ENCODE measurements around the gene SEMA3C.

SEMA3C gene

DNA sequence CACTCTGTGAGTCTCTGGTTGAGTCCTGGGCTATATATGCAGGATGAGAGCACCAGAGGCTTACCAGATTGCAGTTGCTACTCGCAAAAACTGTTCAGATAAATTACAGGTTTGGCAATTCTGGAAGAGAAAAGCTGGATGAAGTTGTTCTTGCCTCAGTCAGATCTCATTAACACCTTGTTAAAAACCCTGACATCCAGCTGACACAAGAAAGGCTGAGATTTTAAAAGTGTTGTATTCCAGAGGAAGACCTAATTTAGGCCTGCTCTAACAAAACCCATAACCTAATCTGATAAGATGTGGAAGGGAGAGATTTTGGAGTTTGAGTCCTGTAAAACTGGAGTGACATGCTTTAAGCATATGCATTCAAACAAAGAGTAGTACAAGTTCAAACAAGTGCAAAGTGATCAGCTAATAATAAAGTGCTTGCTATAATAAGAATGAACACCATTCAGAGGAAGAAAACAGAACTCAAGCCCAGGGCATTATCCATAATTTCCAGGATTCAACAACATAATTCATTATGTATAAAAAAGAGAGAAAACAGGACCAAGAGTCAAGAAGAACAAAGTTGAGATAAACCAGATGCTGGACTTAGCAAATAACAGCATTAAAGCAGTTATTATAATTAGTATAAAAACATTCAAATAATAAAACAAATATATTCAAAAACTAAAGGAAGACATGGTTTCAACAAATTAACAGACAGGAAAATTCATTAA is 144.9 kb downstream of the SEMA3C start:
- DNase-seq = no peak

DNA sequence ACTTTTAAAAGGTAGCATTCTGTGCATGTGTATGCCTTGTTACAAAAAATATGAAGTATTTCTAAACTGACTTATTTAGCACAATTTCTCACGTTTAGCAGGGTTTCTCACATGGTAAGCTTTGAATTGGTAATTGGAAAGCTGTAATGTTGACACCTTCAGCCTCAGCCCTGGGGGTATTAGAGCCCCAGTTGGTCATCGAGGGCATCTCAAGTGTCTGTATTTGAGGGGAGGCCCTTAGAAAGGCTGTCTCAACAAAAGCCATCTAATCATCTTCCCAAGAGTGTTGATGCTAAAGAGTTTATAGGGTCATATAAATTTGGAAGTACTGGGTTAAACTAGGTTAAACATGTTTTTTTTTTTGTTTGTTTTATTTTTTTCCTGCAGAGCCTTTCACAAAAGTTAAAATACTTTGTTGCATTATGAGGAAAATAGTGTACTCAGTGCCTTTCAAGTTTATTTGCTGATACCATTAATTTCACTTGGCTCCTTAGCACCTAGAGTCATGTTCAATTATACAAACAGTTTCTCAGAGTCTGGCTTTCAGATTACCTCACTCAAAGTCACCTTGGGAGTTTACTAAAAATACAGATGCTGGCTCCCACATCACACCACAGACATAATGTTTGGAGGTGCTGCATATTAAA is 146.4 kb downstream of the SEMA3C start:
- no peak for DNase-seq

DNA sequence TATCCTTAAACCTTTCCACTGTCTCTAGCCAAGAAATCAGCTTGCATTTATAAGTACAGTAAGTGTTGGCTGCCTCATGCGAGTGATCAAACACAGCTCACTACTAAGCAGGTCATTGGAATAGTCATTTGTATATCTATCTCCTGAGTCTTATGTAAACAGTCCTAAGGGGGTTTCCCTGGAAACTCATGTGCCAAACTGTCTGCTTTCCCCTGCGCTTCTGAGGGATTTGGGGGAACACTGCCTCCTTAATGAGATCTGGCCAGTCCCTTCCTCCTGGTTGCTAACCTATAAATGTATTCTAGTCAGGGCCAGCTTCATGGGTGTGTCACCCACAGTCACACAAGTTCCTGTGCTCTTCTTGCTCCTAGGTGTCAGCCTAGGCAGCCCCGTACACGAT is 147.3 kb downstream of the SEMA3C start:
- no peak for DNase-seq

DNA sequence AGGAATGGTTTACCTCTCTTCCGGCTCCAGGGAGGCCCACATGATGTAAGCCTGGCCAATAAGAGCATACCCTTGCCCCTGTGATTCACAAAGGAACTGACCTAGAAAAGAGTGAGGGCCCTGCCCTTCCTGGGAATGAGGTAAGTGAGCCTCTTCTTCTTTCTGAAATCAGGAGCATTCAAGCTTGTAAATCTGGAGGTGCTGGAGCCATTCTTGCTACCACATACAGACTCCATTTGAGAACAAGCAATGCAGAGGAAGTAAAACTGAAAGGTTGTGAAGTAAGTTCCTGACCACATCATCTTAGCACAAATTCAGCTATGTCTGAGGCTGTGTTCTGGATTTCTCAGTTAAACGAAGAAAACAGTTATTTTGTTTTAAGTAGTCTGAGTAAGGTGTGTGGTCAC is 148.2 kb downstream of the SEMA3C start:
- DNase-seq = no peak

DNA sequence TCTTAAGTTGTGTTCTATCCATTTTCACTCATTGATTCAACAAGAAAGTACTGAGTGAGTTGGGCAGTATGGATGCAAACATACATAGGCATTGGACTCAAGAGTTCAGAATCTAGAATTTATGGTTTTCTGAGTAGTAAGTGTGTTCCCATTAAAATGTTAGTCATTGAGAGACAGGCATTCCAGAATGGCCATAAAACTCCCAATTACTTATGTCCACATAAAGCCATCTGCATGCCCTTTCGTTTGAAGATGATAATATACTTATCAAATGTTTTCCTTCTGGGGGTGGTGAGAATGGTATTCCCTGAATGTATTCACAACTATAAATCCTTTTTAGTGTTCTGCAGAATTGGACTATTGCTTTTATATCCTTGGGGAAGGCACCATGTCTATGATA is 148.8 kb downstream of the SEMA3C start:
- no peak for DNase-seq

DNA sequence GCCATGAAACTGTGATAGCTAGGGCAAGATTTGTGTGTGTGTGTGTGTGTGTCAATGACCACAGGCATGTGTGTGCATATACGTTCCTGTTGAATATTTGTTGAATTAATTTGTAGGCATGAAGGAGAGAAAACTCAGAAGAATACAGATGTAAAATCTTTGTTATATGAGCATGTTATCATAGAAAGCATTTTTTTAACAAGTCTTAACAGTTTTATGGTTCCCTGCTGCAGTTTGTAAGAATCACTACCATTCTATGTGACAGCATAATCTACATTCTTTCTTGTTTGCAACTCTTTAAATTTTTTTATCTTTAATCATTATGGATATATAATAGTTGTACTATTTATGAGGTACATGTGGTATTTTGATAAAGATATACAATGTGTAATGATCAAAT is 150.1 kb downstream of the SEMA3C start:
- DNase-seq = no peak

DNA sequence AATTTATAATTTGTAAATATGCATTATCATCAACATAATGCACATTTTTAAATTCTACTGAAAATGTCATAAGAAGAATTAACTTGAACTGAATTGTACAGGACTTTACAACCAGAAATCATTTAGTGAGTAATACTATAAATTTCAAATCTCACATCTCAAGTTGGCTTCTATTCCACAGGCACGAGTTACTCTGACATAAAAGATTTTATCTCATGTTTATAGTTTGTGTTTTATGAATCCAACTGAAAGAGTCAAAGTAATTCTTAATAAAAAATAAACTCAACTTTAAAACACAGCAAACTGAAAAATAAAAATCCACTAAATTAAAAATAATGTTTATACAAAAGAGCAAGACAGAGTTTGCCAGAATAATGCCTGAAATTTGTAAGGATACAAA is 151.2 kb downstream of the SEMA3C start:
- no peak for DNase-seq

DNA sequence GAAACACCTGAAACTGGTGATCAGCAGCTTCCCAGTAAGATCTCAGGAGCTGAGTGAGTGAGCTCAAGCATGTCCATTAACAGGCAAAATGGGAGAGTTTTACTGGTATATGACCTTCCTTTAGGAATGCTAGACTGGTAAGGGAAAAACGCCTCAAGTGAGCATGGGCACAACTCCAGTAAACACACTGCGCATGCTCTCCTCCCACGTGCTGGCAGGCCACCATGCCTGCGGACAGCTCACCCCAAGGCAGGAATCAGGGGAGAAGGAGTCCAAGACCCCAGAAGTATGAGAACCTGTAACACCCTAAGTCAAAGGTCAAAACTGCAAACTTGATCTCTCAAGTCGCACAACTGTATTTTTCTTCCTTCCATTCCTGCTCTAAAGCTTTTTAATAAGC is 152.1 kb downstream of the SEMA3C start:
- no peak for DNase-seq

DNA sequence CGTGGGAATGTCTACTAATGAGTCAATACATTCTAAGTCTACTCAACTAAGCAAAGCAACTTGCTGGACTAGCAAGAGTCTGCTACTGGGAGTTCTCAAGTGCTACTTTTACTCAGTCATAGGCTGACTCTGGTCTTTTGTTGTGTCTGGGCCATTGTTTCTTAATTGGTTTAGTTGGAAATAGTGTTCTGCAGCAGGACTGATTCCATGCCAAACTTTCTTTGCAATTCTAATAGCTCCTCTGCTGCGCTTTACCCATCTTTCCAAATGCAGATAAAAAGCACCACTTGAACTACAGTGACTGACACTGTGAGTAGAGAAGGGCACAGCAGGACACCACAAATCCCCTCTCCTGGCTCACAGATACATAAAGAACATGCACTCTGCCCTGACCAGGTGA is 154.7 kb downstream of the SEMA3C start:
- DNase-seq = no peak

DNA sequence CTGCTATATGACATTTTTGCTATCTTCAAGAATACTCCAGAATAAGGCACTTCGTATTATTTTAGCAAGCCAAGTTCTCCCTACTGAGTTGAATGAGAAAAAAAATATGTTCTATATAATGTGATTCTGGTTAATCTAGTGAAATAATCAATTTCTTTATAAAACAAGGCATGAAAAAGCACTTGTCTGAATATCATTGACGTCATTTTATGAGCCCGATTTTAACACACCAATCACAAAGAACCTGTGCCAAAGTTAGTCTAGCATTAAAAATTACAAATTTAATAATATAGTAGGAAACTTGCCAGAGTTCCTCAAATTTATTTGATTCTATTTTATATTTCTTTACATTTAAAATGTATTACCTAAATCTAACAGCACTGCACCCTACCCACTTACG is 155.1 kb downstream of the SEMA3C start:
- DNase-seq = no peak

DNA sequence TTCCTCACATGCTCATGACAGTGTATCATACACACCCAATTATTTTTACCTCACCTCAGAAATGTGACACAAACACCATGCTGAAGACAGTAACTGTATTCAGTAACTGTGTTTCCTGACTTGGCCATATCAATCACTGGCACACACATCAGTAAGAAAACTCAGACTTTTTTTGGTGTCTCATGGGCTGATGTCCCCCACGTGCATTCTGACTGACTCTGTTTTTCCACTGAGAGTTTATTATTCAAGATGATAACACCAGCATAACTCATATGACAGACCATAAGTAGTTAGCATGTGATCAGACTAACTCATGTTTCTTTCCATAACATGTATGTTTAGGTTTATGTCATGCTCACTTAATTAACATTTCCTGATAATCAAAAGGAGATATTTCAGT is 155.6 kb downstream of the SEMA3C start:
- DNase-seq = no peak

DNA sequence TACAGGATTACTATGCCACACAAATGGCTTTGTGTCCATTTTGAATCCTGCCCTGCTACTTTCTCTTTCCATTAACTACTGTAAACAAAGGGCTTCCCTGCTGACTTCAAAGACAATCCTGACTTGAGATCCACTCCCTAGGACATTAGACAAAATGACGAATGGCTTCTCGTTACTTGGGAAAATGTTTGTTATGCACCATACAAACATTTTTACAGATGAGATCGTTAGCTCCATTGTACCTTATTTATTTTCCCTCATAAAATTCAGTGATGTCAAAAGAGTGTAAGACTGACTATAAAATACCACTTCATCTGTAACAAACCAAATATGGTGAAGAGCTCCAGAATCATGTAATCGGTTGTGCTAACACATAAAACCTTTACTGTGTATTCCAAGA is 158.6 kb downstream of the SEMA3C start:
- no peak for DNase-seq

DNA sequence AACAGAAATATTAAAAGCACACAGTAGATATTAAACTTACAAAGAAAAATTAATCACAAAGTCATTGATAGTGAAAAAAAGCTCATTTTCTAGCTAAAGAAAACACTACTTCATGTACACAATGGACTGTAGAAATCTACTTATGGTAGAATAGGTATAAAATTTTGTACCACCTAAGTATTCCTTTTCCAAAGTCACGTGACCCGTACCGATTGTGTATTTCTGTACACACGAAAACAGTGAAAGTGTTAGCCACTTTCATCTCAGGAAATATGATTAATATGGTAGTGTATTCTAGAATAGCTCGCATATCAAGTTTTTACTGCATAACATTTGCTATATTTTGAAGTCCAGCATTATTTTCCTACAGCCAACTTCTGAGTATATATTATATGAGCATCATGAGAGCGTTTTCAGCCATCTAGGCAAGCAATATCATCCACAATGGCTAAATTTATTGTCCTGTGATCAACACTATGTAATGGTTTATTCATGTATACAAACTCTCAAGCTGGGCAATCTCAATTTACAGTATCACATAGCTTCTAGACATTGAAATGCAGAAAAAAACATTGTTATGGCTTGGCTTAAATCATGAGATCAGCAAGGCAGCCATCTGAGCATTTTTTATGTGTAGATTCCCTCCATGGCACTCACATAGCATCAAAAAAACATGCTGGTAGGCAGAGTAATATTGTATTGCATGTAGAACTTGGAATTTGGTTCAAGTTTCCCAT is 165.7 kb downstream of the SEMA3C start:
- DNase-seq = no peak

DNA sequence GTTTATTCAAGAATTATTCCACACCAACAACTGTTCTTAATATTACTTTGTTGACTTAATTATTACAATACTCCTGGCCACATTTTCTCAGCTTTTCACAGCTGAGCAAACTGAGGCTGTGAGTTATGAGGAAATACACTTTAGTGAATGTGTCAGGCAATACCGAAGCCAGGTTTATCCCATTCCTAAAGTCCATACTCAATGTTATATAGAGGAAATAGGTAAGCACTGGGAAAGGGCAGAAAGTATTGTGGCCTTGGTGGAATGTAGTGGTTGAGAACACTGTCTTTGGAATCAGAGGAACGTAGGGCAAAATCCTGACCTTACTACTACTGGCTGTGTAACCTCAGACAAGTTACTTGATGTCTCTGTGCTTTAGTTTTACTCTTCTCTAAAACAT is 169.6 kb downstream of the SEMA3C start:
- no peak for DNase-seq

DNA sequence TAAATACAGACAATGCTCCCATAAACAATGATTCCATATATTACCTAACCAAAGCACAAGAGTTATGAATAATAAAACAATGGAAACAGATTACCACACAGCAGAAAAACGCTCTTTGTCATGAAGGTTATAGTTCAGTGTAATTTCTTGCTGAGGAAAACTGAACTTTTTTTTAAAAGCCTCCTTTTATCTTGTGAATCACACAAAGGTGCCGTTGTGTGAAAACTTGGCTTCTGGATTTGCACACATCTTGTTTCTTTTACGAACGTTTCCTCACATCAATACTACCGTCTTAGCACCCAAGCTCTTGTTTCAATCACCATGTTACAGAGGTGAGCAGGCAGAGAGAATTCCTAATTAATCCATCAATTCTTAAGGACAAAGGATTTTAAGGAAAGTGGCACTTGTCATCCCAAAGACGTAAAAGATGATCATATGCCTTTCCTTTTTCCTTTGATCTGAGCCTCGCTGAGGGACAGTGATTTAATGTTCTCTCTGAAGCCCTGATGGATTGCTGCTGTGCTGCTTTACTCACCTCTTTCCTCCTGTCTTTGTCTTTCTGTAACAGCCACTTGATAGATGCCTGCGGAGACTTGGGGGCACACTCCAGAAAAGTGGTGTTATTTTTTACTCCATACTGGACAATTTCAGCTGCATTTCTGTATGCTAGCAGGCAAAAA is 170.3 kb downstream of the SEMA3C start:
- no peak for DNase-seq

DNA sequence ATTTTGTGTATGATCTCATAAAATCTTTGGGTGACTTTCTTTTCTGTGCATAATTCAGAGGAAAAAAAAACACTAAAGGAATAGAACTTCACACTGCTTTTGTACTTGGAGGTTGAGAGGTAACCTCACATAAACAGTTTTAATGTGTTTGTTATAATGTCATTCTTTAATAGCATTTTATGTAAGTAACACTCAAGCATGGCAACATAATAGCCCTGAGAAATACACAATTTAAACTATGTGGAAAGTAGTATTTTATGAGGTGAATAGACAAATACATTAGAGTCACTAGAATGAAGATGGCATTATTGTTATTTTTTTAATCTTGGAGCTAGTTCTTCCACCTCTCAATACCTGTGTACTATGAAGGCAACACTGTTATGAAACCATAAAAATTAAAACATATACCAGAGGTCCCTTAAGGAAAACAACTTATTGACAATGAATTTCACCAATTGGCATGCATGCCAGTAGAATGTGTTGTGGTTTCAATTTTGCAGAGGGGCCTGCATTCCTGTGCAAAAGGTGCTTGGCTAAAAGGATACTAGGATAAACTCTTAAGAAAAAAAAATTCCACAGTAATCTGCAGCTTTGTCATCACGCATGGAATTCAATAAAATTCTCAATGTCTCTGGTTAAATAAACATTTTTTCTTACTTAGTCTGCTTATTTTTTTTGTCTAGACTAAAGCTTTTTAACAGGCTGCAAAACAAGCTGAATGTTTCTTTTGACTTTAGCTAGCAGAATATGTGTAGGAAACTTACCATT is 177.9 kb downstream of the SEMA3C start:
- no peak for DNase-seq

DNA sequence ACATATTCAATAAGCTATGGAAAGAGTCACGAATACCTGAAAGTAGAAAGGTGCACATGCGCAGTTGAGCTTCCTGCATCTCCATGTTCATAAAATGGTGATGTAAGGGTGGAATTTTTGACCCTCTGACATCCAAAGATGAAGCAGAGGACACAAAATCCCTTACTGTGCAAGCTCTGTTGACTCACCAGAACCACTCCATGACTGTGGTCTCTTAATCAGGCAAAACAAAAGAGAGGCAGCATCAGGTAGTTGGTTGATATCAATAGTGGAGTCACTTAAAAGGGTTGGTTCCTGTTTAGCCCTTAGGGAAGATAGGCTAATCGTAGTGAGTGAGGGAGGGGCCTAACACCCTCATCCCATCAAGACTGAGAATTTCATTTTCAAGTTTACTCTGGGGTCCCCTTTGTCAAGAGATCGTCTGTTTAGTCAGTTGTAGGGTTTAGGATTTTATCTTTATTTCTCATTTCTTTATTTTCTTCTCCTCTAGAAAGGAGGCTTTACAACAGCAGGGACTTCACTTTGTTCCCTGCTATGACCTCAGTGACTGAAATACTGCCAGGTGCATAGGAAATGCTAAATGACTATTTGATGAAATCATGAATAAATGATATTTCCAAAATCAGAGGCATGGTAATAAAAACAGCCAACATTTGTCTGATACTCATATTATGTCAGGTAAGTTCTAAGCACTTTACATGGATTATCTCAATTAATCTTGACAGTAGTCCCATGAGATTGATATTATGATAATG is 182.3 kb downstream of the SEMA3C start:
- no peak for DNase-seq

DNA sequence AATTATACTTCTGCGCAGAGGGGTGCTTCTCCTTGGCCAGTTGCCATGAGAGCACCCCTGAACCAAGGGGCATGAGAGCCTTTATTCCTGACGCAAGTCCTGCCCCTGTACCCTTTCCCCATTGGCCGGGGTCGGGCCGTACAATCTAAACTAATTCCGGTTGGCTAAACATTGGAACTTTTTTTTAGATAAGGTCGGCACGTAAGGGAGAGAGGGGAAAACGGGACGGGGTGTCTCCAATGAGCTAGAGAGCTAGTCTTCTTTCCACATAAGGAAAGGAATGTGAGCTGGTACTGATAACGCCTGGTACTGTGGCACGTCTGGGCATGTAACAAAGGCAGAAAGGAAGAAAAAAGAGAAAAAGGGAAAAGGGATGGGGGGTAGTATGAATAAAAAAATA is 183.5 kb downstream of the SEMA3C start:
- no peak for DNase-seq

DNA sequence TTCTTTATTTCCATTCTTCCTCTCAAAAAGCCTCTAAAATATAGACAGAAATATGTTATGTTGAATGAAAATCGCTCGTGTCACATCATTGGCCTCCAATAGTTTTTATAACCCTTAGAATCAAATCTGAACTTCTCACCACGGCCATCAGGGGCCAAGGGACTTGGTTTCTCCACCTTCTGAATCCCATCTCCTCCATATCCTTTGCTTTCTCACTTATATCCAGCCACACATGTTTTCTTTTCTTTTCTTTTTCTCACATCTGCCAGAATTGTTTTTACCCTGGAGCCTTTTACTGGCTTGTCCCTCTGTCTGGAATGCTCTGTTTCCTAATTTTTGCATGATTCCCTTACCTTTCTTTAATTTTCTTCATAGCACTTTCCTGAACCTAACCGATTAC is 184.8 kb downstream of the SEMA3C start:
- DNase-seq = no peak

DNA sequence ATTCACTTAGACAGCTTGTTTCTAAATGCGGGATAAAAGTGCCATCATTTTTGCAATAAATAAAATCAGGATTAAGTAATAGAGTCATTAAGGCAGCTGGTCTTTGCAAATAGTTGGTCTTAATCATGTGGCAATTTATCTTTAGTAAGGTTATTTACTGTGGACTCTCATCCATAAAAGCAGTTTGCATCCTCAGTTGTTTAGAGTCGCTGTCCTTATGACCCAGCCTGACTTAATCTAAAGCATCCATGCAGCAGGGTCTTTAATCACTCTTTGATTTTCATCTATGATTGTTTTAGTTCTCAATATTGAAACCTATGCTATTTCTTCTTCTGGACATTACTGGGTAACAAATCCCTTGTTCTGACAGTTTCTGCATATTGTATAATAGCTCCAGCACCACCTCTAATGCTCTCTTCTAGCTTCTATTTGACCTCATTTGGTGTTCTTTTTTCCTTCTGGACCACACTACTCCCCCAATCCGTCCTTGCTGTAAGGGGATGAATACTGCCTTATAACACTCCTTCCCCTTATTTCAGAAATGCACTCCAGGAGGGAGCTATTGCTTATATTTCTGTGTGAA is 185.4 kb downstream of the SEMA3C start:
- no peak for DNase-seq

DNA sequence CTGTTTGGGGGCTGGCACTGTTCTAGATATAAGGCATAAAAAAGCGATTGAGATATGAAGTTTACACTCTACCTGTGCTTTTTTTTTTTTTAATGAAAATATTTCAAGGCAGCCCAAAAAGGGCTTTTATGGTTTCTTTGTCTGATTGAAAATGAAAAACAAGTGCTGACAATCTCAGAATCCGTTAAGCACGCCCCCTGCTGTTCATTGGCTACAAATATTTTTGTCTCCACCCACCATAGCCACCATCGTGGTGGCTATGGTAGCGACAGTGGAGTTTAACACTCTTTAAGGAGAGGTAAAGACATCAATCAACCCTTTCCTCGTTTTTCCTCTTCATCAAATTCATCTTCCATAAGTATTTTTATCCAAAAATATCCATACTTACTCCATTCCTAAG is 186.2 kb downstream of the SEMA3C start:
- DNase-seq = no peak

DNA sequence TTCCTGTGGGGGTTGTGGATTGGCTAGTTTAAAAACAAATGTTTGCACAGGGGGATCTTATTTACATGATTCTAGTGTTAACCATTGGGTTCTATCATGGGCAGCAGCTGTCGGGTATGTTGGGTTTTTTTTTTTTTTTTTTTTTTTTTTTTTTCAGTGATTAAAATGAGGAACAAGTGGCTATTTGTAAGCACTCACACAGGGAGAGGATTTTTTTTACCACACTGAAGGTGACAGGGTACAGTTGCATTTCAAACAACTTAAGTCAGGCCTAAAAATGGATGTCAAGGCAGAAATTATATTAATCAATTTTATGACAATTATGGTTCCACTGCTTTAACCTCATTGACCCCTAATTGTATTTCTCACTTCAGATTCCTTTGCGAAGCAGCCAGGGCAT is 187.6 kb downstream of the SEMA3C start:
- DNase-seq = no peak
